Measurements from ENCODE around the gene TNXB.
"Not testable (repeated sequence)": the region's sequence is repeated elsewhere in the genome, so short reads cannot be mapped to it uniquely, and the experiment has no call there.

Gene TNXB

DNA sequence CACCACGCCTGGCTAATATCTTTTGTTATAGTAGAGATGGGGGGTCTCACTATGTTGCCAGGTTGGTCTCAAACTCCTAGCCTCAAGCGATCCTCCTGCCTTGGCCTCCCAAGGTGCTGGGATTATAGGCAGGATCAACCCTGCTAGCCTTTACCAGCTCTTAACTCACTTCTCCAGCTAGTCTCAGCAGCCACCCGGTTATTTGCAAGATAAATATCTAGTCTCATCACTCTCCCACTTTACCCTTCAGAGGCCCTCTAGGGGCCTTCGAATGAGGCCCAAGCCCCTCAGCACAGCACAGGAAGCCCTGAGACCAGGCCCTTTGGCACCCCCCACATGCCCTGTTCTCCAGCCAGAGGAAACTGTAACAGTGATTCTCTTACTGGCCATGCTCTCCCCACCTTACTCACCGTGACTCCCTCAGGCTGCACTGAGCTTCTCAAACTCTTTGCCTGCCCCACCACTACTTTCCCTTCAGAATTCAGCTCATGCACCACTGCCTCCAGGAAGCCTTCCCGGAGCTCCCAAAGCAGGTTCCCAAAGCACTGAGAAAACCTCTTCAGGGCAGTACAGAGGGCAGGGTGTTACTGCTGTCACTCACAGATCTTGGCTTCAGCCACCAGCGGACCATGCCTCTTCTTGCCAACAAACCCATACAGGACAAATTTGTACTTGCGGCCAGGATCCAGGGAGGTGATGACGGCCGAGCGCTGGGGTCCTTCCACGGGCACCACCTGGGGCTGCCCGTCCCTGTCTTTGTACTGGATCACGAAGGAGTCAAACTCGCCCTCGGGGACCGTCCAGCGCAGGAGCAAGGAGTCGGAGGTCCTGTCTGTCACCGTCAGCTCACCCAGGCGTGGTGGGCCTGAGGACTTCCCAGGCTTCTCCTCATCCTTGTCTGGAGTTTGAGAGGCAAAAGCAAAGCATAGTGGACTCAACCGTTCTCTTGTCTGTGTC lies 25.0 kb downstream of the TNXB start:
- no peak for DNase-seq

- DNase-seq = no peak
Measured at GRCh38 chr6:32082935-32083334, 26.2 kb downstream of the TNXB start.

GRCh38 chr6:32082478-32082877 lies 26.7 kb downstream of the TNXB start:
- no peak for DNase-seq

GRCh38 chr6:32081168-32081990 lies 27.8 kb downstream of the TNXB start:
- DNase-seq = no peak

GRCh38 chr6:32079566-32080290 lies 29.4 kb downstream of the TNXB start:
- no peak for DNase-seq

- DNase-seq = no peak
Measured at GRCh38 chr6:32076321-32076809, 32.8 kb downstream of the TNXB start.

GRCh38 chr6:32075781-32076180 lies 33.4 kb downstream of the TNXB start:
- no peak for DNase-seq

DNA sequence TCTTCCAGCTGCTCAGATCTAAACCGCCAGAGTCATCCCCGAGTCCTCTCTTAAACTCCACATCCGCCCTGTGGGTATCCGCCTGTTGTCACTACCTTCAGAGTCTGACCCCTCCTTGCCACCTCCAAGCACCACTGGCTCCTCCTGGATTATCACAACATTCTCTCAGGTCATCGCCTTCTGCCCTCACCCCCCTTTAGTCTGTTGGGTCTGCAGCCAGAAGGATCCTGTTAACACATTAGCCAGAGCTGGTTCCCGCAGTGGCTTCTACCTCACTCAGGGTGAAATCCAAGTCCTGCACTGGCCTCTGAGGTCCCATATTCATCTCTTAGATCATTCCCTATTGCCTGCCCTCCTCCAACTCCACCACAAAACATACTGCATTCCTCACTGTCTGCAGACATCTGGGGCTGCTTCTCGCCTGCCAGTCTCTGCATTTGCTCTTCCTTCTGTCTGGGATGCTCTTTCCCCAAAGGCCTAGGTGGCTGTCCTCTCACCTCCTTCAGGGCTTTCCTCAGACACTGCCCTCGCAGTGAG lies 34.1 kb downstream of the TNXB start:
- no peak for DNase-seq

- DNase-seq = no peak
Measured at GRCh38 chr6:32073613-32074012, 35.5 kb downstream of the TNXB start.

- no peak for DNase-seq
Measured at GRCh38 chr6:32073101-32073500, 36.0 kb downstream of the TNXB start.

DNA sequence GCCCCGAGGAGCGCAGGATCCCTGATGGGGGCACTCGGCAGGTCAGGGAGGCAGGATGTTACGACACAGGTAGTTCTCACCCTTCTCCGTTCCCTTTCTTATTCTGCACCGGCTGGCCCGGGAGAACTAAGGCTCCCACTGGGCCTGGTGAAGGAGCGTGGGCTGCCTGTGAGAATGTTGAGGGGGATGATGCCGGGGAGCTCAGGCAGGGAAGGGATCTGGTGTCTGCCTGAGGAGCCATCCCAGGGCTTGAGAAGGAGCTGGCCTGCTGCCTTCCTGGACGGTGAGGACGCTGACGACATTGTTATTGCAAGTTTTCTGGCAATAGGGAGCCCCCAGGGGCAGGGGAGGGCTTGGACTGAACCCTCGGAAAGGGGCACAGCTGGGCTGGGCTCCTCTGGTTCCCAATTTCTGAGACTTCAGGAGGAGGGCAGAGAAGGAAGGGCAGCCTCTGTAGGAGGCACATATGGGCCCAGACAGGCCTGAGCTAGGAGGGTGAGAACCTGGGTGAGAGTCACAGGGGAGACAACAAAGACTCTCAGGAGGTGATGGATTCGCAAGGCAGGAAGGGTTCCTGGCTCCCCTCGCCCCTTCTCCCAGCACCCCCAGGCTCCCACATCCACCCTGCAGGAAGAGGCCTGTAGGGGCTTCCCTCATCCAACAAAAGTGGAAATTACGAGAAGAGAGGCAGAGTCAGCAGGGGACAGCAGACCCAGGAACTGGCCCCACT lies 38.2 kb downstream of the TNXB start:
- no peak for DNase-seq

DNA sequence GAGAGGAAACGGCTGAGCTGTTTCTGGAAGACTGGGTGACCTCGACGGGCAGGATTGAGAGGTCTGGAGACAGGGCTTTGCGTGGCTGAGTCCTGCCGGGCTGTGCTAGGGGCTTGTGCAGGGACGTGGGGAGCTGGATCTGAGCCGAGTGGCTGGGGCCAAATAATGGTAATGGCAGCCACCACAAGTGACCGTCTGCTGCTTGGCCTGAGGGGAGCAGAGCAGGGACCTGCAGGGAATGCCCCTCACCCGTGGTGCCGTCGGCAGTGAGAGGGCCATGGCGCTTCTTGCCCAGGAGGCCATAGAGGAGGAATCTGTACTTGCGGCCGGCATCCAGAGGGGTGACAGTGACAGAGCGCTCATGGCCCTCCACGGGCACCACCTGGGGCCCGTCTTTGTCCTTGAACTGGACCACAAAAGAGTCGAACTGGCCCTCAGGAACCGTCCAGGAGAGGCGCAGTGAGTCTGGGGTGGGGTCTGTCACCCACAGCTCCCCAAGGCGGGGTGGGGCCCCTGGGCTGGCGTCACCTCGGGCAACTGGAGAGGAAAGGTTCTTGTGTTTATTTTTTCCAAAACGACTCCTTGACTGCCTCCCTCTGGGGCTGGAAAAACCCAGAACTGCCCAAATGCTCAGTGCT lies 39.1 kb downstream of the TNXB start:
- no peak for DNase-seq

- DNase-seq = no peak
Measured at GRCh38 chr6:32069460-32069859, 39.7 kb downstream of the TNXB start.

DNA sequence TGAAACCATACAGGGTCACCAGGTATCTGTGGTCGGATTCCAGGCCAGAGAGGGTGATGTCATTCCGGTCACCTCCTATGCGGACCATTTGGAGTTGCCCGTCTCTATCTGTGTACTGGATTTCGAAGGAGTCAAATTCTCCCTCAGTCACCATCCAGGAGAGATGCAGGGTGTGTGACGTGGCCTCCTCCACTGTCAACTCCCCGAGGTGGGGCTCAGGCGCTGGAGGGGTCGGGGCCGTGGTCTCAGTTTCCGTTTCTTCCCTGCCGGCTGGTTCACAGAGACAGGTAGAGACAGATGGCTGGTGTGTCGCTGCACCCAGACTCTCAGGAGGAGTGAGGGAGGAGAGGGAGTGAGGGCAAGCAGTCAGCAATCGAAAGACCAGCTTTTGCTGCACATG lies 40.3 kb downstream of the TNXB start:
- no peak for DNase-seq

- not testable (repeated sequence) for DNase-seq
Measured at GRCh38 chr6:32068315-32068714, 40.8 kb downstream of the TNXB start.

DNA sequence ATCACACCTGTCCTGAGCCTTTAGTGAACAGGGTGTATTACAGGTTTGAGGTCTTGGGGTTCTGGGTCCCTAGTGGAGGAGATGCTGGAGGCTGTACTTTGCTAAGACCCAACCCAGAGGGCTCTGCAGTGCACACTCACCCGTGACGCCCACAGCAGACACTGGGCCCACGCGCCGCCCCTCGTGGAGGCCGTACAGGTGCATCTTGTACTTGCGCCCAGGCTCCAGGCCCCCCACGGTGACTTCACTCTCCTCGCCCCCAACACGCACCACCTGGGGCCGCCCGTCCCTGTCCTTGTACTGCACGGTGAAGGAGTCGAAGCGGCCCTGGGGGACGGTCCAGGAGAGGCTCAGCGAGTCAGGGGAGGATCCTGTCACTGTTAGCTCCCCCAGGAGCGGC lies 41.6 kb downstream of the TNXB start:
- not testable (repeated sequence) for DNase-seq

DNA sequence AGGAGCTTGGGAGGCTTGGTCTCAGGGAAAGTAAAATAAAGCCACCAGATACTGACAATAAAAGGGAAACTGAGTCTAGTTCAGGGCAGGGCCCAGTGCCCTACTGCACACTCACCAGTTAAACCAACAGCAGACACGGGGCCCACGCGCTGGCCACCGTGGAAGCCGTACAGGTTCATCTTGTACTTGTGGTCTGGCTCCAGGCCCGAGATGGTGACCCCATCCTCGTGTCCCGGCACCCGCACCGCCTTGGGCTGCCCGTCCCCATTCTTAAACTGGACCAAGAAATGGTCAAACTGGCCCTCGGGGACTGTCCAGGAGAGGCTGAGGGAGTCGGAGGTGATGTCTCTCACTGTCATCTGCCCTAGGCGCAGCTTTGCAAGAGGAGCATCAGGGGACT lies 44.4 kb downstream of the TNXB start:
- no peak for DNase-seq

- no peak for DNase-seq
Measured at GRCh38 chr6:32060966-32061655, 48.0 kb downstream of the TNXB start.

- DNase-seq = no peak
Measured at GRCh38 chr6:32058511-32058963, 50.6 kb downstream of the TNXB start.

DNA sequence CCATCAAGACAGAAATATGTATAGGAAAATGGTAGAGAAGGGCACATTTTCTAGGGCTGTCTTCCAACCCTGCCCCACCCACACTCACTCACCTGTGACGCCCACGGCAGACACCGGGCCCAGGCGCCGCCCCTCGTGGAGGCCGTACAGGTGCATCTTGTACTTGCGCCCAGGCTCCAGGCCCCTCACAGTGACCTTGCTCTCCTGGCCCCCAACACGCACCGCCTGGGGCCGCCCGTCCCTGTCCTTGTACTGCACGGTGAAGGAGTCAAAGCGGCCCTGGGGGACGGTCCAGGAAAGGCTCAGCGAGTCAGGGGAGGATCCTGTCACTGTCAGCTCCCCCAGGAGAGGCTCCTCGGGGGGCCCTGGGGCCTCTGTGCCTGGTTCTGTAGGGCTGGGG lies 51.2 kb downstream of the TNXB start:
- DNase-seq = no peak

DNA sequence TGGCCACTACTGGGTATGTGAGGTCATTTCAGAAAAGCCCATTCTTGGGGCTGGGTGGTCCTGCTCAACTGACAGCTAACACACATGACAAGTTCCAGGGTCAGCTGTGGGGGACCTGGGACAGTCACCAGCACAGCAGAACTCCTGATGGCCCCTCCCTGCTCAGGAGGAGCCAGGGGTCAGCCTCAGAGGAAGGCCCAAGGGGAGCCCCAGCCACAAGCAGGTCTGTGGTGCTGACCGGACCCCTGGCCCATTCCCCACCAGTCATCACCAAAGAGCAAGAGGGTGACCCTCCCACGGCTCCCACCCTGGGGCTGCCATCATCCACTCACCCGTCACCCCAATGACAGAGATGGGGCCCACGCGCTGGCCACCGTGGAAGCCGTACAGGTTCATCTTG lies 52.9 kb downstream of the TNXB start:
- DNase-seq = no peak
